ENCODE results near the gene ZDHHC9.

The ZDHHC9 gene

DNA sequence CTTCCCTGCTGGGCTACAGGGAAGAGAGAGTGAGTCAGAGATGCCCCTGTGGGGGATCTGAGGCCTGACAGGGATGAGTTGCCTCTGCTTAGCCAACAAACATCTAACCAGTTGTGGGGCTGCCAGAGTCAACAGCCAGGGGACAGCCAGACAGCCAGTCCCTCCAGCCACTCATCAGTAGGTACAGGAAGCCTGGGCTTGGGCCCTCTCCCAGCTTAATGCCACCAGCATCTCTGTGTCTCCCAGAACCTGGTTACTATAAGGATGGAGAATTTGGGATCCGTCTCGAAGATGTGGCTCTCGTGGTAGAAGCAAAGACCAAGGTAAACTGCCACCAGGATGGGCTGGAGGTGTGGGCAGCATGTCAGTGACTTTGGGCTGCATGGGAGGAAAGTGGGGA lies 81.2 kb downstream of the ZDHHC9 start:
- DNase-seq, result no peak

DNA sequence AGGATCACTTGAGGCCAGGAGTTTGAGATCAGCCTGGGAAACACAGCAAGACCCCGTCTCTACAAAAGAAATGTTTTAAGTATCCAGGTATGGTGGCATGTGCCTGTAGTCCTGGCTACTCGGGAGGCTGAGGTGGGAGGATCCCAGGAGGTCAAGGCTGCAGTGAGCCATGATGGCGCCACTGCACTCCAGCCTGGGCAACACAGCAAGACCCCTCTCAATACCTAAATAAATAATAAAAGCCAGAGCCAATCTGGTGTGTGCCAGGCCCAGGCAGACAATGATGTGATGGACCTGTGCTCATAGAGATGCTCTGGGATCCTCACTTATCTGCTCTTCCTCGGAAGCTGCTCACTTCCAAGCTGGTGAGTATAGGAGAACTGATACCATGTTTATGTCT lies 82.1 kb downstream of the ZDHHC9 start:
- DNase-seq, result no peak

DNA sequence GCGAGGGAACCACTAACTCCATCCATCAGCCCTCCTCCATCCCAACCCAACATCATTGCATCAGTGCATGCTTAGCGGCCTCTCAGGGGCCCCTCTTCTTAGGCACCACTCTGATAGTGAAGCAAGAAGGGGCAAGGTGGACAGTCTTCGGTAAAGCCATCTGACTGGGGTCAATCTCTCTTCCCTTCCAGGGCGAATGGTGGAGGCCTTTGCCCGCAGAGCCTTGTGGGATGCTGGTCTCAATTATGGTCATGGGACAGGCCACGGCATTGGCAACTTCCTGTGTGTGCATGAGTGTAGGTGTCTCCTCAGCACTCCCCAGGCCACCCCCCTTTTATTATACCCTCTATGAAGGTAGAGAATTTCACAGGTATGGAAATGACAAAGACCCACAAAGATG lies 82.7 kb downstream of the ZDHHC9 start:
- no peak for DNase-seq

DNA sequence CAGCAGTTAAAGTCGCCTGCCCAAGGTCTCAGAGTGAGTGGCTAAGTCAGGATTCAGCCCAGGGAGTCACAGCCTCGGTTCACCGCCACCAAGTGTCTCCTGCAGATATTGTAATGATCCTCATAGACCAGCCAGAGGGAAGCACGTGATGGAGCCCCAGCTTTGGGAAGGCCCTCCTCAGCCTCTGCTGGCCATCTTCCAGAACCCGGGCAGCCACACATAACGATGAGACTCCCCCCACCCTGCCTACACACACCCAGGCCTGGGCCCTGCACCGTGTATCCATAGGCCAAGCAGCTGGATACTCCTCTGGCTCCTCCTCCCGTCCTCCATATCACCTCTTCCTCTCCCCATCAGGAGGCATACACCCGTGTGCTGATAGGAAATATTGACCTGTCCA lies 83.5 kb downstream of the ZDHHC9 start:
- DNase-seq, result no peak

DNA sequence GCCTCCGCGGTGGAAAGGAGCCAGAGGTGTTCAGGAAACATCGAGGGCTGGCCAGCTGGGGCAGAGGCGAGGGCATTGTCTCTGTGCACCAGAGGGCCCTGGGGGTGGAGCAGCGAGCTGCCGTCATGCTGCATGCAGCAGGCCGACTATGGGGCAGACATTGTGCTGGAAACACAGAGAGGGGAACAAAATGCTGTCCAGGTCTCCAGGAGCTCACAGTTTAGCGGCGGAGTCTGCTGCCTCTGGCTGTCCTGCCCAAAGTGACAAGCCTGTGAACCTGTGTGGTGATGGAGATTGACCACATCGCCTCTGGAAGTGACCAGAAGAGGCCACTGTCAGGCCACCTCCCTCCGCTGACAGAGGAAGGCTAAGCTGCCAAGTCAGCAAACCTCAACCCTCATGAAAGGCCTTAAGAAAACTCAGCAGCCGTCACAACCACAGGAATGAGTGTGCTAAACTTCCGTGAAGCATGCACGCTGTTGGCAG lies 84.1 kb downstream of the ZDHHC9 start:
- peak in 10 of 14 donors; percentile 32 to 85 (median 52) for DNase-seq

DNA sequence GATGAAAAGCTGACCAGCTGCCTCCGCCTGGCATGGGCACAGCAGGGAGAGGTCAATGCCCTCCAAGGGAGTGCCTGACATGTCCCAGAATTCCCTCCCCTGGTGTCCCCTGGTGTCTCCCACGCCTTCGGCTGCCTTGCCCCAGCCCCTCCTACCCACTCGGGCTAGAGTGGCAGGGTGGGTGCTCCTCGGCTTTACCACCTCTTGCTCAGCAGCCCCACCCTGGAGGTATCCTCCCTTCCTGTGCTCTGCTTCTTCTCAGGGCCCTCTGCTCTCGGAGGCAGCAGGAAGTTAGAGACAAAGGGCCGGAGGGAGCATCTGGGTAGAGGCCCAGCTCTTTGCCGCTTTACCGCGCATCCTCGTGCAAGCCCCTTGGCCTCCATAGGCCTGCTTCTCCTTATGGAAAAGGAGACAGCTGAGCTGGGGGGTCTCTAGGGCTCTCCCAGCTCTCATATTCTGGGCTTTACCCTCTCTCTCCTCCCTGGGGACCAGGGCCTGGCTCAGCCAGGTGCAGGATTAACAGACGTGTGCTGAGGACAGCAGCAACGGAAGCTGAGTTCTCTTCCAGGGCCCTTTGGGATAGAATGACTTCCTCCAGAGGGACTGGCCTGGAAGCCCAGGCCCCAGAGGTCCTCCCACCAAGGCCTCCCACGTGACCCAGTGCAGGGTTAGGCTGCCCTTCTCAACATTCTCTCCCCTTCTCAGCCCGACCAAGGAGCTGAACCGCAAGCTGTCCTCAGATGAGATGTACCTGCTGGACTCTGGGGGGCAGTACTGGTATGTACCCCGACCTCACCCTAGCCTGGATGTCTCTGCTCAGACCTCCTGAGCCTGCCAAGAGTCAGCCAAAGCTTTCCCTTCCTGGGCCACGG lies 87.7 kb downstream of the ZDHHC9 start:
- no peak for DNase-seq

DNA sequence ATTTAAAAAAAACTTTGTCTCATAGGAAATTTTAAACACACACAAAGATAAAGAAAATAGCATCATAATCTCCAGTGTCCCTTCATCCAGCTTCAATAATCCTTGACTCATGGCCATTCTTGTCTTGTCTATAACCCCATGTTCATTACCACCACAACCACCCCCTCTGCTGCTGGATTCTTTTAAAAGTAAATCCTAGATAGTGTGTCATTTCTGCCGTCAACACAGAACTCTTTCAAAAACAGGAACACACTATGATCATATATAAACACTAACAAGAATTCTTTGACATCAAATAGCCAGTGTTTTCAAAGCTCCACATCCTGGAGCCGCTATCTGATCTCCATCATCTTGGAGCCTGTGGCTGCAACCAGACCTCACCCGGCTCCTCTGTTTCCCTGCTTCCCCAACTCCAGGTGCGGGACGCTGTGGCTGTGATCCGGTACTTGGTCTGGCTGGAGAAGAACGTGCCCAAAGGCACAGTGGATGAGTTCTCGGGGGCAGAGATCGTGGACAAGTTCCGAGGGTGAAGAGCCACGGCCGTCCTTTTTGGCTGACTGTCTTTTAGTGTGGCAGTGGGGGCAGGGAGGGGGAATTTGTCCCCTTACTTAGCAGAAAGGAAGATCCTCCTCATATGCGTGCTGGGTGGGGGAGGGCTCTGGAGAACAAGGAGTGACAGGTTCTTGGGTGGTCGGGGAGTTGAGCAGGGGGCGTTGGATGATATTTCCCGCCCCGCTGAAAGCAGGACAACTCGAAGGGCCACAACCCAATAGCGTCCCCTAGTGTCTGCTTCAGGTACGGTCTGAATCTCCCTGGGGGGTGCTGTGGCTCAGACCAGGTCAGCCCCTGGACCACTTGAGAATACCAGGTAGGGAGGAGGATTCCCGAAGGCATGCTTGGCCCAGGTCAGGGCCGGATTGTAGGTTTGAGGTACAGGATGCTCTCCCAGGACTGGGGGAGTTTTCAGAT lies 89.3 kb downstream of the ZDHHC9 start:
- DNase-seq, result no peak
